ENCODE data around the gene UBL7.

Gene UBL7

GRCh38 chr15:74403588-74403919 lies 57.4 kb downstream of the UBL7 start:
- DNase-seq = no peak

GRCh38 chr15:74402873-74403587 lies 57.9 kb downstream of the UBL7 start:
- no peak for DNase-seq

- DNase-seq = no peak
Measured at GRCh38 chr15:74402337-74402841, 58.6 kb downstream of the UBL7 start.

DNA sequence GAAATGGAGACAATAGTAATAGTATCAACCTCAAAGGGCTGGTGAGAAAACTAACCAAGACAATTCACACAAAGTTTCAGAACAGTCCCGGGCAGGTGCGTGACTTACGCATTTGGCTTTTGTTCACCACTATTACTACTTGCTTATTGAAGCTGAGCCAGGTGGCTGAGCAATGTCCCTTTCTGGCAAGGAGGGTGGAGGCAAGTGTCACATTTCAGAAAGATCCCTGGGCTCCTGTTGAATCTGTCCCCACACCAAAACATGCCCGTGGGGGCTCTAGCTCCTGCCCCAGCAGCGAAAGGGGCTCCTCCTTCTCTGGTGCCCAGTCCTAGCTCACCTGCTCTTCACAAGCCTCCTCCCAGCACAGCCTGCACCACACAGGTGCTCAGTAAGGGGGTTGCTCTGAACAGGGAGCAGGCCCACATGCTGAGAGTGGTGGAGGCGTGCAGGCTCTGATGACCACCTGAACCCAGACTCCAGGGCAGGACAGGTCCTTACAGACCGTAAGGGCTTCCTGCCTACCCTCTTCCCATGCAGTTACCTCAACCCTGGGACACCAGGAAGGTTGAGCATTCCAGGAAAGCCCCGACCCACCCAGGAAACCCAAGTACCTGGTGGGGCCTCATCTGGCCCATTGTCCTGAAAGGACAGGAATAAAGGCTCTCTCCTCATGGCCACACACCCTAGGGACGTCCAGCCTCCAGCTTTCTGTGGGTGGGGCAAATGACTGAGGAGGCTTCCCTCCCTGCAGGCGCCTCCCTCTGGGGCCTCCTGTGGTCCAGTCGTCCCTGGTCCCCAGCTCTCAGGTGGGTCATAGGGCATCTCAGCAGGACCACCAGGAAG lies 59.8 kb downstream of the UBL7 start:
- no peak for DNase-seq

DNA sequence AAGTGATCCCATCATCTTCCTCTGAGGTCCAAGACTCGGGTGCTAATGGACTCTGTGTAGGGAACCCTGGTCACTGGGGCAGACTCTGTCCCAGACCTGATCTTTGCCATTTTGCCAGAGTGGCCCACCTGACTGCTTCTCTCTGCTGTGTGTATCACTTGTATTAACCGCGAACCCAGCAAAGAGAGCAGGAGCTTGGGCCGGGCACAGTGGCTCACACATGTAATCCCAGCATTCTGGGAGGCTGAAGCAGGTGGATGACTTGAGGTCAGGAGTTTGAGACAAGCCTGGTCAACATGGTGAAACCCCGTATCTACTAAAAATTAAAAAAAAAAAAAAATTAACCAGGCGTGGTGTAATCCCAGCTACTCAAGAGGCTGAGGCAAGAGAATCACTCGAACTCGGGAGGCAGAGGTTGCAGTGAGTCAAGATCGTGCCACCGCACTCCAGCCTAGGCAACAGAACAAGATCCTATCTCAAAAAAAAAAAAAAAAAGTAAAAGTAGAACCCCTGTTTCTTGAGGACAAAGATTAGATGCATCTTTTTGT lies 60.6 kb downstream of the UBL7 start:
- DNase-seq = no peak

DNA sequence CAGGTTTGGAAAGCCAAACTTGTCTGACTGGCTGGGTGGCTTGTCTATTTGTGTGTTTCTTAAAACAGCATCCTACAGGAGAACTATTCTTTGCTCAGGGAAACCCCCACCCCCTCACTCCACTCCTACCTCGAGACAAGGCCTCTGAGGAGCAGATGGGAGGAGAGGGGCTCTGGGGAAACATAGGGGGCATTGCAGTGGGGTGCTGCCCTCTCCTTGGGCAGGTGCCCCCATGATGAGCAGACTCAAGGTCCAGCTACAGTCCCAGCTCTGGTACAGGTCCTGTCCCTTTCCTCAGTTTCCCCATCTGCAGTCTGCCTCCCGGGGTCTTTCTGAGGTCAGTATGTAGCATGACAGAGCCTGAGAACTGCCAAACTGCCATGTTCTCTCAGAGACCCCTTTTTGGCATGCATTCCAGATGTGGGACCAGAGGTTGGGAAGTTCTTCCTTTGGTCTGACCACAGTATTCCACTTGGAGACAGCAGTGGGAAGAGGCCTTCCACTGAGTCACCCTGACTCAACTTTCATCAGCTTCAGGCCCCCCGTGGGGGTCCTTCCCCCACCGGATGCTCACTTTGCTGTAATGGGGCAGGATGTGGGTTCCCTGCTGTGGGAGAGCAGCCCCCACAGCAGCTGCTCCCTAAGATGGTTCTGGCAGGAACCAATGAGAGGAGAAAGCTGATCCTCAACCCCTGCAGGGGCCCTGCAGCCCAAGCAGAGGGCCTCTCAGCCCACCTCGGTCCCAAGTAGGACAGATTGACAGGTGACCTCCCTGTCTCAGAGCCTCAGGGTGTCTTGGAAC lies 61.2 kb downstream of the UBL7 start:
- no peak for DNase-seq

DNA sequence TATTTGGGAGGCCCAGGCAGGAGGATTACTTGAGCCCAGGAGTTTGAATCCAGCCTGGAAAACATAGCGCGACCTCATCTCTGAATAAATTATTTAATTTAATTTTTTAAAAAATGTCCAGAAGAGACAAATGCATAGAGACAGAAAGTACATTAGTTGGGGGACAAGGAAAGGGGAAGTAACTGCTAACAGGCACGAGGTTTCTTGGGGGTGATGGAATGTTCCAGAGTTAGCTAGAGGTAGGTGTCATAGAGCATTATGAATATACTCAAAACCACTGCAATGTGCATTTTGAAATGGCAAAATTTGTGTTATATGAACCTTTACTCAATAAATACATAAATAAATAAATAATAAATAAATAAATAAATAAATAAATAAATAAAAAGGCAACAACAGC lies 61.9 kb downstream of the UBL7 start:
- DNase-seq = no peak

DNA sequence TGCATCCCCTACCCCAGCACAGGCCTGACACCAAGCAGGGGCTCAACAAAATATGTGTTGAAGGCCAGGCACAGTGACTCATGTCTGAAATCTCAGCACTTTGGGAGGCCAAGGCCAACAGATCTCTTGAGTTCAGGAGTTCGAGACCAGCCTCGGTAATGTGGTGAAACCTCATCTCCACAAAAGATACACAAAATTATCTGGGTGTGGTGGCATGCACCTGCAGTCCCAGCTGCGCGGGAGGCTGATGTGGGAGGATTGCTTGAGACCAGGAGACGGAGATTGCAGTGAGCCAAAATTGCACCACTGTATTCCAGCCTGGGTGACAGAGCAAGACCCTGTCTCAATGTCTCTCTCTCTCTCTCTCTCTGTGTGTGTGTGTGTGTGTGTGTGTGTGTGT lies 62.8 kb downstream of the UBL7 start:
- no peak for DNase-seq

- no peak for DNase-seq
Measured at GRCh38 chr15:74397239-74398068, 63.5 kb downstream of the UBL7 start.

GRCh38 chr15:74396445-74397238 lies 64.3 kb downstream of the UBL7 start:
- no peak for DNase-seq

DNA sequence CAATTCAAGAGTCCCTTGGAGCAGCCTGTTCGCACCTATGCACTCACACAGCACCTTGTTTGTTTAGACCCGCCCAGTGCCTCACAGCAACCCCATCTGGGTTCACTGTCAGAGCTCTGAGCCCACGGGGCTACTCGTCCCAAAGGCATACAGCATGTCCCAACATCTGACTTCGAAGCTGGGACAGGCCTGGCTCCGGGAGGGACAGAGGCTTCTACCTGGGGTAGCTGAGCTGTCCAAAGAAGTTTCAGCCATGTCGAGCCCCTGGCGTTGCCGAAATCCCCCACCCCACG lies 64.9 kb downstream of the UBL7 start:
- DNase-seq = no peak
